Measurements from ENCODE around the gene SPC24. TPM values are rescaled to one million over a fixed set of nuclear protein-coding genes. Genes with fewer than 3 reads are reported as not detected.

The SPC24 gene
- total and polyA plus RNA-seq, 9 of the 15 experiments (the other 6 are each of a cell fraction or from before 2014, with no cell fraction given): 18.2 to 154 (median 60.9) TPM

DNA sequence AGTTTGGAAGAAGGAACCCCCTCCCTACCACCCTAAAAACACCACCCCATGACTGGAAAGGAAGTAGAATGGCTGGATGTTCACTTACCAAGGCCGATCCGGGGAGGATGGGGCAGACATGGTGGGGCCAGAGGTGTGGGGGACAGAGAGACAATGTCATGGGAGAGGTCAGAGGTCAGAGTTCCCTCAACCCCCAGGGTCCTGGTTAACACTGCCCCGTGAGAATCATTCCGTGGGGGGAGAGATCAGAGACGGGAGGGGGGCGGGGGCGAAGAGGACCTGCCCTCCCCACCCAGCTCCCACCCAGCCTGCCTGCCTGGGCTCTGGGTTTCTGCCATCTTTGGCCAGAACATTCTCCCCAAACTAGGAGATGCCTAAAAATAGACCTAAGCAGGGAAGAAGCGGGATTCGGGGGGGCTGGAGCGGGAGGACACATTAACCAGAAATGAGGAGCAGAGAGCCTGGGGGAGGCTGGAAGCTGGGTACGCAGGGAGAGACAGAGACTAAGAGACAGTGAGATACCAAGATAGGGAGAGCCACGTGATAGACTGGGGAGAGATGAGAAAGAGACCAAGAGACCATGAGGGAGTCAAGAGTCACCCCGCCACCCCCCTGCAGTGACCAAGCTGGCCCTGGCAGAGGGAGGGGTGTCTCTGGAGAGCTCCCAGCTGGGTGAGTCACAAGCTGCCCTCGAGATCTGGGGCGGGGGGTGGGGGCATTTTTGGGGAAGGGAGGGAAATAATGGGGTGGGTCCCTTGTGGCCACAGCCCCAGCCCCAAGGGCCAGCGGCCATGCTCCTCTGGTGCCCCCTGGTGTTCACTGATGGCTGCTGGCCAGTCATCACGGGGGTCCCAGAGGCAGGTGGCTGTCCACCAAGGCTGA is 47.9 kb upstream of the SPC24 start (continued):
- TF ChIP-seq FOSL1 (tag; conservative IDR thresholded peaks at IDR 0.05) (peak; percentile 72), MEF2A (IDR thresholded peaks at IDR 0.05; ENCODE audit: control insufficient read depth, low read depth, low read length) (0 out of 2 replicates have a peak, but pooled peaks have one; percentile 10), GATA2 (CRISPR knock-in tag; IDR thresholded peaks at IDR 0.05) (peak; percentile 27; the same call in 1 of the 2 replicates), EP400 (IDR thresholded peaks at IDR 0.05) (peak; percentile 56; the same call in 1 of the 2 replicates), NFRKB (IDR thresholded peaks at IDR 0.05; ENCODE audit: low read depth) (no peak), NCOA2 (IDR thresholded peaks at IDR 0.05; ENCODE audit: partially characterized antibody in 2 of 2) (no peak), BHLHE40 (IDR thresholded peaks at IDR 0.05; ENCODE audit: low read length) (no peak), TOE1 (IDR thresholded peaks at IDR 0.05; ENCODE audit: borderline replicate concordance) (peak; percentile 49; the same call in 1 of the 2 replicates), TOE1 (CRISPR knock-in tag; IDR thresholded peaks at IDR 0.05; ENCODE audit: borderline replicate concordance, low read depth) (no peak)
